Stromal cell of bone marrow (primary cell): ENCODE data around the gene AOPEP.

Experiments used
- DNase-seq: peaks from one replicate; pipeline ENCODE4 v3.0.0-alpha.2; 2012; ENCODE audit warnings: low read depth

Gene AOPEP

DNA sequence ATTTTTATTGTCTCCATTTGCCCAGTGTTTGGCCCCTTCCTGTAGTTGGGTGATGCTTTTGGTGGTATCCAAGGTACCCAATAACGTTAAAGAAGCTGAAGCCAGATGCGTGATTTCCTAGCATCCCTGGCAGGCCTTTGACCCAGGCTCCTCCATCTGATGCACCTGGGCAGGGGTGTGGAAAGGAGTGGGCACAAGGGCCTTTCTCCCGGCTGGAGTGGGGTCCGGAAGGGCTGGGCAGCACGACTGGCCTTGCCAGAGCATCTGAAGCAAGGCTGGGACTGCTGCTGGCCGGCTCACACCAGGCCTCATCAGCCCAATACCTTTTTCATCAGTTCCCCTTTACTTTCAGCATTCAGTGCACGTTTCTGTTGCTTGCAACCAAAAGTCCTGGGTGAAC is 370.8 kb downstream of the AOPEP start:
- DNase-seq: no peak

DNA sequence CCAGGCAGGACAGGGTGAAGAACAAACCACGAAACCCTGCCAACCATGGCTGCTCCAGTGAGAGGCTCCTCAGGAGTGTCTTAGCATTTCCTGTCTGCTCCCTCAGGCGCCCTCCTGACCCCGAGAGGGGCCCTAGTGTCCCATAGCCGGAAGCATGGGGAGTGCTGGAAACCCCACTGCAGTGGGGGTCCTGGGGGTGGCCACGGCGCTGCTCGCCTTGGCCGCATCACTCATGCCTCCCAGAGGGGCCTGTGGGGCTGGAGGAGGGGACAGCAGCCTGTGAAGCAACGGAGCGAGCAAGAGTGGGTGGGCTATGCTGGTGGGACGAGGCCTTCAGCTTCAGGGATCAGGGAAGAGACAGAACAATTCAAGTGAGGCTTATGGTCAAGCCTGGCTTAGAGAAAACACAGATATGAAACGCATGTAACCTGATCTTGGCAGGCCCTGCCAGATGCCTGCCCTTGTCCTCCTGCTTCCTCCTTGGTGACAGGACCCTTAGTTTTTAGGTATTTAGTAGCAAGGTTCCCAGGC is 372.0 kb downstream of the AOPEP start:
- no peak for DNase-seq

DNA sequence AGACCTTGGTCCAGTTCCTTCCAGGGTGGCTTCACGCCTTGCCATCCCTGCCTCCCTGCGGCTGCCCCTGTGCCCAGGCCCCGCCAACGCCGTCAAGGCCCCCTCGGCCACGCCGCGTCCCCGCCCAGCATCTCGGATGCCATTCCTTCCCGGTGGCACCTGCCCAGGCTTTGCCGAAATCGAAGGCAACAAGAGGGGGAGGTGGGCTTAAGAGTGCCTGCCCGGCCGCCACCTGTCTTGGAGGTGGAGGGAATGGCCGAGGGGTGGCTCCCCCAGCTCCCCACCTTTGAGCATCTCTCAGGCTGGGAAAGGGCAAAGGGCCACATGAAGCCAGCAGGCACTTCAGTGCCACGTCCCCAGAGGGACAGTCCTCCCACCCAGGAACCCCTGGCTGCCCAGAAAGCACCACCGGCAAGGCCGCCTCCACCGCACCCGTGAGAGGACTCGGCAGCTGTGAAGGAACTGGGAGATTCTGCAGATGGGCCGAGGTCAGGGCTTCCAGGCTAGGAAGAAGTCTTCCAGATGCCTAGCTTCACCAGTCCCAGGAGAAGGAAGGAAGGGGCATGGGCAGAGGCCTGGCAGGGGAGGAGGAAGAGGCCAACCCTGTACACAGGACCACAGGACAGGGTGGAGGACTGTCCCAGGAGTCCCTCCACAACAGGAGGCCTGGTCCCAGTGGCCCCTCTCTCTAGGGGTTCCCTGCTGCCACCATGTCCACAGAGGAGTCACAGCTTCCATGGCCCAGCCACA is 373.0 kb downstream of the AOPEP start:
- DNase-seq: no peak

DNA sequence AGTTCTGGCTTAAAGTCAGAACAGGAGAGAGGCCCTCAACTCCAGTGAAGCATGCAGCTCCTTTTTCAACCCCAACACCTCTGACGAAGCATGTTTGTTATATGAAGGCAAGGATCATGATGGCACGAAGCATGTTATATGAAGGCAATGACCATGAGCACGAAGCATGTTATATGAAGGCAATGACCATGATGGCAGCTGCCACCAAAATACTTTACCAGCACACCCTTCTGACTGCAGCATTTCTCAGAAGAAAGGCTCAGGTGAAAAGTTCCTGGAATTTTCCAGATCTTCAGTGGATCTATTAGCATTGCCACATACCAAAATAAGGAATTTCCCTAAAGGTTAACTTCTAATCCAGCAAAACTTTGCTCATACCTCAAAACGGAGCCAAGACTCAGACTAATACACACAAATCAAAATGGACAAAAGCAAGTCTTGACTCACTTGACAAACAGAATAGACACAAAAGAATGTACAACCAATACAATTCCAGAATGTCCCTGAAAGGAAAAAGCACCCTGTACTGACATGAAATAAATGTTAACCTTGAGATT is 373.6 kb downstream of the AOPEP start:
- DNase-seq: no peak

DNA sequence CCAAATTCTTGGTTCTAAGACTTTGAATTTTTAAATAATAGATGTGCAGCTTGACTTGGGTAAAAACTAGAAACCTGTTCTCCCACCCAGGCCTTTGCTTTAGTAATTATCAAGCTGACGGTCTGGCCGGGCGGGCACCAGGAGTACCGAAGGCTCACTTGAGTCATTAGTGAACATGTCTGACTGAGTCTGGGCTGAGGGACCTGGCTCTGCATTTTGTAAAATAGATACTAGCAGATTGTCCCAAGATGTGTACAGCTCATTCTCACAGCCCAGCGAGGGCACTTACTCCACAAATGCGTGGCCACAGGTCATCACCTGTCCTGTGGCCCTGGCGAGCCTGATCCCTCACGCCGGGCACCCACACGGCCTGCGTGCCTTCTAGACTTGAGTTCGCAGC is 374.8 kb downstream of the AOPEP start:
- no peak for DNase-seq

DNA sequence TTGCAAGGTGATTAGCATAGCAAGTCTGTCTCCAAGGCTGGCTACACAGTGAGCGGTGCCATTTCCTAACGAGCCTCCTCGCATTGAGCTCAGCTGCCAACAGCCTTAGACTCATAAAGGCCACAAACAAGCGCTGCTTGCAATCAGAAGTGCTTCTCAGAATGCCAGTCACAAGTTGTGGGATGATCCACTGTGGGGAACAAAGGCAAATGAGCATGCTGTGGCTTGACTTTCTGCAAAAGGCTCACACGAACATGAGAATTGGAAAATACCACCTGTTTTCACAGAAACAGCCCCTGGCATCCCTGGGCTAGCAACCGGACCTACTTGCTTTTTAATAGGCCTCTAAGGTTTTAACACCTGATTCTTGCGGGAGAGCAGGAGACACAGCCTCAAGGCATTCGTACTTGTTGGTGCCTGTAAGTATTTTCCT is 375.5 kb downstream of the AOPEP start:
- DNase-seq: no peak

DNA sequence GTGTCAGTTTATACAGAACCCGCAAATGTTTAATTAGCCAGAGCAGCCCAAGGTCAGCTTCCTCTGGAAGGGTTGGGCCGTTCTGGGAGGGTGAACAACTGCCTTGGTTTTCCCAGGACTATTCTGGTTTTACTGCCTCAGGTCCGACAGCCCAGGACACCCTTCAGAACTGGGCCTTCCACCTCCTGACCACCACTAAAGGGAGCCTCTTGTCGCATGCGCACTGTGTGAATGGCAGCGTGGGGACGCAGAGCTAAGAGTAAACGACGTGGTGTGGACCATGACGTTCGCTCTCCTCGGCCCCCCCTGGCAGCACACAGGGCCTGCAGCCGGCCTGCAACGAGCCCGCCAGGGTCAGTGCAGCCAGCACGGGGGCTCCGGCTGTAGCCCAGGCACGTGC is 376.1 kb downstream of the AOPEP start:
- no peak for DNase-seq

DNA sequence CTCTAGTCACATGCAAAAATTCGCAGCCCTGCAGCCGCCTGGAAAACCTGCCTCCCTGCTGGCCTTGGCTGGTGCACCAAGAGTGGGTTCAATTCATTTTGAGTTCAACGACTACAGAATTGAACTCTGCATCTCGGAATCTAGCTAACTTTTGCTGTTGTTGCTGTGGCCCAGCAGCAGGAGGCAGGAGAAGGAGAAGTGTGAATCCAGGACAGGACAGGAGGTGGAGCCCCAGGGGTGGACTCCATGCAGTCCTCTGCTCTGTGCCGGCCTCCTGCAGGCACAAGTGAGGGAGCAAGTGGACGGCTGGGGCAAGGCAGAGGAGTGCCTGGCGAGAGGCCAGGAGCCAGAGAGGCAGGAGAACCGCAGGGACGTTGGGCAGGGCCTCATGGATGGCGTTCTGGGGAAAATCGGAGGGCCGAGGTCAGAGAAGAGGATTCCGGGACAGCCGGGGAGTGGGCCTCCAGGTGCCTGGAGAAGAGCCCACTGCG is 376.8 kb downstream of the AOPEP start:
- DNase-seq: no peak

DNA sequence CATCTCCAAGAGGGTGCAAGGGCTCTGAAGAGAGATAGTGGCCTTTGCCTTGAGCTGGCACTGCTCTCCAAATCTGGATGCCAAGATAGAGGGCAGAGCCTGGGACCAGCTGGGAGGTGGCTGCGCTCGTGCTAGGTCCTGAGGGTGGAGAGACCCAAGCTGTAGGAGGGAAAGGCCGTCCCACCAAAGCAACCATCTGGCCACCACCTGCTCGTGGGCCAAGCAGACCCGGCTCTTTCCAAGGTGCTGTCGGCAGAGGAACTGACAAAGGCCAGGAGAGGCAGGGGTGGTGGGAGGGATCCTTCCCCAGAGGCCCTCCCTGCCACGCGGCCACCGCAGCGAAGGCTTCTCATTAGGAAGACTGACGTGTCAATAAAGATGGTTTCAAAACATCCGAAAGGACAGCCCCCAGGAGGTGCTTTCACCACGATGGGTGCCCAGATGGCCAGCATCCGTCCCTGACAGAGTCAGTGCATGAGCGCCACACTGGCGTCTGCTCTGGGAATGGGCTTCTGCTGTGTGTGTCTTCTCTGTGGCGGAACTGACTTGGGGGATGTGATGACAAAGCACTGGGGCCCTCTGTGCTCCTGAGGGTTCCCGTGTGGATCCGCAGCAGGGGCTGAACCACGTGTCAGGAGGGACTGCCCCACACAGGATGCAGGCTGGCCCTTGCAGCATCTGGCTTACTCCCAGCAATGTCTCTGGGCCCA is 377.5 kb downstream of the AOPEP start:
- DNase-seq: no peak

DNA sequence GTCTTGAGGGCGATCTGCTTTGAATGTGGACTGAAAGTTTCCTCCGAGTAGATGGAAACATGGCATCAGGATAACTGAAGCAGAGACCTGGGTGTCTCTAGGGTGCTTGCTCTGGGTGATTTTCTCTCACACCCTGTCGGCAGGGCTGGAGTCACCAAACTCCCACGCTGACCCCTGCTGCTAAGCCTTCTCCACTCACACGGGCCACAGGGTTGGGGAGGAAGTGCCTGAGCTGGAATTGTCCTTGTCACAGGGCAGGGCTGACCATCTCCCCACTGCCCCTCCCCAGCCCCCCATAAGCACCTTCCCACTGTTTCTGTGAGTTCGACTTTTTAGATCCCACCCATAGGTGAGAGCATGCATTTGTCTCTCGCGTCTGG is 378.1 kb downstream of the AOPEP start:
- DNase-seq: no peak

DNA sequence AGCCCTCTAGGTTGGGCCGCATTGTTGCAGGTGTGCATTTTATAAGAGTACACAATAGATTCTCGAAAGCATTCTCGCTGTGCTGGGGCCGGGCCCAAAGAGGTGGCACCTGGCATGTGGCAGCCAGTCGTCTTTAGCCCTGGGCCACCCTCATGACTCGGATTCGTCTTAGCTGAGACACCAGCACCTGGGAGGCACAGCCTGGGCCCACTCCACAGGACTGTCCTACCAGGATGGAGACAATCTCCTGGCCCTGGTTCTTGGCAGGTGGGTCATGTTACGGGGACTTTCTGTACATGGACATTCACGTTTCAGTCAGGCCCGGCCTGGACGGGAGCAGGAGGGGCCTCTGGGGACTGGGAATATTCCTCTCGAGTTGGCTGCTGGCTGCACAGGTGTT is 378.5 kb downstream of the AOPEP start:
- DNase-seq: no peak

DNA sequence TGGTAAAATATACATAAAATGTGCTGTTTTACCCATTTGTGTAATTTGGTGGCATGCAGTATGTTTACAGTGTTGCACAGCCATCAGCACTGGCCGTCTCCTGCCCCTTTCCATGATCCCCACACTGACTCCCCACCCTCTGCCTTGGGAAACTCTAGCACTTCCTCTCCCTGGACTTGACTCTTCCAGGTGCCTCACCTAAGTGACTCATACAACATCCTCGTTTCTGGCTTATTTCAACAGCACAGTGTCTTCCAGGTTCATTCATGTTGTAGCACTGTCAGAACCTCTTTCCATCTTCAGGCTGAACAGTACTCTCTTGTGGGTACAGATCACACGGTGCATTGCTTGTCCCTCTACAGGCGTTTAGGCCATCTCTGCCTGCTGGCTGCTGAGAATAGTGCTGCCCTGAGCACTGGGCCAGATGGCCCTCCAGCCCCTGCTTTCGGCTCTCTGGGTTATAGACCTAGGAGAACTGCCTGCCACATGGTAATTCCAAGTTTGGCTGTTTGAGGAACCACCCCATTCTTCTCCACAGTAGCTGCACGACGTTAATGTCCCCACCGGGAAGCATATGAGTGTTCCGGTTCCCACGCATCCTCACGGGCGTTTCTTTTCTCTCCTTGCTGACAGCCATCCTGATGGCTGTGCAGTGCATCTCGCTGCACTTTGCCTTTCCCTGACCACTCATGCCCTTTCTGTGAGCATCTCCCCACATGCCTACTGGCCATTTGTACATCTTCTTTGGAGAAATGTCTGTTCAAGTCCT is 379.2 kb downstream of the AOPEP start:
- DNase-seq: no peak

DNA sequence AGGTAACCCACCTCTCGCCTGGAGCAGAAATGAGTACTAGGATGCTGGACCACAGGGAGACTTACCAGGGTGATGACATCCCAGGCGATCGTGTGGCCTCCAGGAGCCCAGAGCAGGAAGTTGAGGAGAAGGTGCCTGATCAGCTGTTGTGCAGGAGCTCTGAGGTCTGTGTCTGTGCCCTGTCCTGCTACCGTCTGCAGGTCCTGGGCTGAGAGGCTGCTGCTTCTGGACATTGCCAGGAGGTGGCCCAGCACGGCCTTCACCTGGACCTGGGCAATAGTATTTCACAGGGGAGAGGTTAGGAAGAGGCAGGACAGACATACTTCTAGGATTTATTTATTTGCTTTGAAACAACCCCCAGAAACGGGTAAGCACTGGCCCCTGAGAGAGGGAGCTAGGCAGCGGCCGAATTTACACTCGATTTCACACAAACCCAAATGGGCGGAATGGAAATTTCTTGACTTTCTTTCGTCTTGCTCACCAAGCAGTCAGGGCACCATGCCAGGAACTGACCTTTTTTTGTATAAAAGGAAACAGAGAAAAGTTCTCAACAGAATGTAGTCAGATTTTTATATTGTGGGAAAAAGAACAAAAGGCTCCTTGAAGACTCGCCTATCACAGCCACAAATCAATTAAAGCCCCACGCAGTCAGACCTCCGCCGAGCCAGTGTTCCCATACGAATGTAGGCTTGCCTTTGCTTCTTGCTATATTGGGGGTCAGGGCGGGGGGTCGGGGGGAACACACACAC is 380.7 kb downstream of the AOPEP start:
- no peak for DNase-seq

DNA sequence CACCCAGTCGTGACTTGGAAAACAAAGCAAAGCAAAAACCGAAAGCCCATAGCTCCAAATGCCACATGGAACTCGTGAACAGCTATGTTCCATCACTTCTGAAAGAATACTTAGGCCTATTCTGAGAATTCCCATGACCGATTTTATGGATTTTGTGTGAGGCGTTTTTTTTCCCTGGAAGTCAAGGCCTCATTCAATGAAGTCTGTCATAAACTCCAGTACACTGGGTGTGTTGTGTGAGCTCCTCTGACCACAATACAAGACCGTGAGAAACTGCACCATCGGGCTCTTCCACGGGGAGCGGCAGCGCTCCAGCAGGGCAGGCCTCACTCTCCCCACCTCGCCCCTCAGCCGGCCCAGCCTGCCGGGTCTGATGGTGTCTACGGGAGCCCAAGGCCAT is 381.5 kb downstream of the AOPEP start:
- DNase-seq: no peak

DNA sequence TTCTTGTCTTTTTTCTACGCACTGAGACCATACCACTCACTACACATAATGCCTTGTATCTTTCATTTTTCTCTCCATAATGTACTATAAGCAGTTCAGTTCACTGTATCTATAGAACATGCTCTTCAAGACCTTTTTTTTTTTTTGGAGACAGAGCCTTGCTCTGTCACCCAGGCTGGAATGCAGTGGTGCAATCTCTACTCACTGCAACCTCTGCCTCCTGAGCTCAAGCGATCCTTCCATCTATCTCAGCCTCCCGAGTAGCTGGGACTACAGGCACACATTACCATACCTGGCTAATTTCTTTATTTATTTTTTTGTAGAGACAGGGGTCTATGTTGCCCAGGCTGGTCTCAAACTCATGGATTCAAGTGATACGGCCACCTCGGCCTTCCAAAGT is 382.3 kb downstream of the AOPEP start:
- DNase-seq: no peak

DNA sequence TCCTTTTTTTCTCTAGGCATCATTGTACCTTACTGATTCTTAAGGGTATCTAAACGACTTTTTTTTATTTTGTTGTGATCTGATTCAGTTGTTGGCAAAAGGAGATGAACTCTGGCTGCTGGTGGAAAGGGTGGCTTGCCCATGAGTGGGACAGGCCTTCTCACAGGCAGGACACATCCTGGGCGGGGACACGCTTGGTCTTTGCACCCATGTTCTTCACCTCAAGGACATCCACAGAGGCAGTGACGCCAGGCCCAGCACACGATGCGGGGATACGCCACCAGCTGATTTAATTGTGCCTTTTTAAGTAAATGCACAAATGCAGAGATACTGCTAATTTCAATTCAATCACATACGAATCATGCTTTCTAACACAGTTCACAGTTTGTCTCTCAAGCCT is 383.0 kb downstream of the AOPEP start:
- DNase-seq: no peak

DNA sequence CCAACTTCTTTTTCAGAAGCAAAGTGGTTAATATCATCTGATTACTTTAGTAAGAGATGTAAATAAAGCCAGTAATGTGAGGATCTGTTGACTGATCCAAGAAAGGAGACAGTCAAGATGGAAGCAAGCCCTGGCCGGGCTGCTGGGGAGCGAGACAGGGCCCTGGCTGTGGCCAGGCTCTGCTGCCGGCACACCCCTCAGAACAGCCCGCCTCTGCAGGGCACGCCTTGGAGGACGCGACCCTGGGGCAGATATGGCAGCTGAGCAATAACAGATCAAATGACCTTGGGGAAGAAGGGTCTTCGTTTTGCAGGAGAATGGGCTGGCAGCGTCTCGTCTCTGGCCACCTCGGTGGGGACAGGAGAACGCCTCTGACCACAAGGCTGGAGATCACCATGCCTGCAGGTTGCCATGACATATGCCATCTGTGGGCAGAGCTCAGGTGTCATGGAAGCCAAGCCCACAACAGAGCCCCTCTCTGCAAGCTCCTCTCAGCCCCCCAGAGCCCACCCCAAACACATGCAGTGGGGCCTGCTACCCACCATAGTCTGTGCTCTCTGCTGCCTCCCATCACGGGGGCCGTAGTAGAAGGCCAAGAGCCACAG is 384.5 kb downstream of the AOPEP start:
- no peak for DNase-seq

DNA sequence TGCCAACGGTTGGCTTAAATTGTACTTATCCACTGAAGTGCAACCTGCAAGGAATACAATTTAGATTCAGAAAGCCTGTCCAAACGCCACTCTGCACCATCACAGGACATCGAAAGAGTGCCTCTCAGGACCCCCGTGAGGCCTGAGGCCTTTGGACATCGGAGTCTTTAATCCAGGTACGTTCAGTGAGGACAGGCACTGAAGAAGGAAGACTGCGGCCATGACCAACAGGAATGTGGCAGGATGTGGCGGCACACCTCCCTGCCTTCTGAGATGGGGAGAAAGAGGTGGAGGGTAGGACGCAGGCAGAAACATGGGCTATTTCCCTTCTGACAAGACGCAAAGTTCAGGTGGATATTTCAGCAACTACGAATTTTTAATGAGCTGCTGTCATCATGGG is 385.2 kb downstream of the AOPEP start:
- DNase-seq: no peak

DNA sequence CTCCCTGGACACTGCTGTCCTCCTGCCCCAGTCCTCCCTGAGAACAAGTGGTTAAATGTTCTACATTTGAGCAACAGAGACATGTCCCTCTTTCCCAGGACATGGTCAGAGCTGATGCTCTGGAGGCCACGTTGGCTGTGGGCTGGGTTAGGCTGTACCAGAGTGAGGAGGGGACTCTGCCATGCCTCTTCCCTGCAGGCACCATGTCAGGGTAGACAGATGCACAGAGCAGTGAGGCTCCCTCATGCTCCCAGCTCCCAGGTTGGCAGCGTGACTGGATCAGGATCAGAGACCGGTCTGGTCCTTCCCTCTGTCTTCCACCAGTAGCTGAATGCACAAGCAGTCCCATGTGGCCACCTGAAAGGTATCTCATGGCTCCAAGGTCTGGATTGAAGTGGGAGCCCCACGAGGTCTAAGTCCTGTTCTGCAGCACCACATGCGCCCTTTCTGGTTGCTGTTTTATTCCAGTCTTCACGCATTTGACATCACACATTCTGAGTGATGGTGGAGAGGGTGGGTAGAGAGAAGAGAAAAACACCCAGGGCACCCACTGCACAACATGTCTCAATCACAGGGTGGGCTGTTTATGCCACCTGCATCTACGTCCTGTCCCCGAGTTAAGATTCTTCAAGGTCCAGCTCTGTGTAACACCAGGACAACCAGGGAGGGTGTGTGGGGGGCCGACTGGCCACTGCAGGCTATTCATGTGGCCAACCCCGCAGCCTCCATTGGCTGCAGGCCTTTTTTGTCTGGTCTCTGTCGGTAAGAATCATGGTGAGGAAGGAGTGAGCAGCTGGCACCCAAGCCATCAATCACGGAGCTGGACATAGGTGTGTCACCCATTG is 386.2 kb downstream of the AOPEP start:
- no peak for DNase-seq

DNA sequence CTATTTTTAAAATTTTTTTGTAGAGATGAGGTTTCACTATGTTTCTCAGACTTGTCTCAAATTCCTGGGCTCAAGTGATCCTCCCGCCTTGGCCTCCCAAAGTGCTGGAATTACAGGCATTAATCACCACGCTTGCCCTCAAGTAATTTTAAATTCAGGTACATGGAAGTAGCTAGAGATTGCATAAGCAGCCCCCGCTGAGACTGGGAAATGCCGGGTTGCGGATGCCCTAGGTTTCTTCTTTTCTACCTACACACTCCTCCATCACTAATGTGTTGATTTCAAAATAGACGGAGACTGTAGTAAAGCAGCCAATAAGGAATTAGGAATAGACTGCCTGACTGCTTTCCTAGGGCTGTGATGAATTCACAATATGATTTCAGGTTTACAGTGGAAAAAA is 388.6 kb downstream of the AOPEP start:
- no peak for DNase-seq
